Choroid plexus epithelial cell (primary cell): ENCODE results near the gene FRMPD2.

Source experiments
- DNase-seq: peaks from one replicate; pipeline ENCODE4 v3.0.0-alpha.2; 2010; ENCODE audit warnings: low read depth
- H3K4me3 ChIP-seq: 2 replicates; pipeline ENCODE4 v1.5.1; 2011; ENCODE audit warnings: low read depth, mild to moderate bottlenecking, control low read depth, low read length, moderate library complexity
- CTCF ChIP-seq: conservative IDR thresholded peaks from 2 replicates; pipeline ENCODE4 v1.5.1; 2011; ENCODE audit warnings: low read depth, mild to moderate bottlenecking, control low read depth, inconsistent platforms, low read length, moderate library complexity

FRMPD2 gene

GRCh38 chr10:48306870-48307710 lies 32.6 kb upstream of the FRMPD2 start:
- DNase-seq: peak; percentile 46
- H3K4me3 ChIP-seq: peak overlapping the region; percentile 79
- TF ChIP-seq CTCF: no peak

- peak within 1 kb of the TSS; percentile 79 for H3K4me3 ChIP-seq
- DNase-seq: peak; percentile 87
- TF ChIP-seq CTCF: no peak
Measured at GRCh38 chr10:48306265-48306869, 31.9 kb upstream of the FRMPD2 start, which contains the start of gene MAPK8. Gene MAPK8 (plus strand): TSS chr10:48306677. CDS start chr10:48401661, 94,984 bp downstream.

GRCh38 chr10:48305905-48306264 lies 31.4 kb upstream of the FRMPD2 start:
- TF ChIP-seq CTCF: no peak
- H3K4me3 ChIP-seq: peak overlapping the region; percentile 79
- DNase-seq: no peak

- TF ChIP-seq CTCF: no peak
- DNase-seq: no peak
- H3K4me3 ChIP-seq: no peak overlapping the region
Measured at GRCh38 chr10:48302515-48303476, 28.3 kb upstream of the FRMPD2 start.

- TF ChIP-seq CTCF: no peak
- no peak overlapping the region for H3K4me3 ChIP-seq
- DNase-seq: no peak
Measured at GRCh38 chr10:48300556-48300955, 26.1 kb upstream of the FRMPD2 start.

GRCh38 chr10:48299692-48300091 lies 25.2 kb upstream of the FRMPD2 start:
- H3K4me3 ChIP-seq: no peak overlapping the region
- TF ChIP-seq CTCF: no peak
- DNase-seq: no peak
